ENCODE results near the gene TEK. TPM values are rescaled to one million over a fixed set of nuclear protein-coding genes. Genes with fewer than 3 reads are reported as not detected.
"Not testable (repeated sequence)": the region's sequence is repeated elsewhere in the genome, so short reads cannot be mapped to it uniquely, and the experiment has no call there.

The TEK gene
- total RNA-seq, 1 experiment from 2014 or later: not detected

- no peak for DNase-seq (ENCODE audit: low read depth, low spot score)
- in situ Hi-C loops (cut with HindIII; ENCODE audit: low pct_unique_long_range_greater_than_20kb, low sequenced_read_pairs): no loop called here
These were observed 85.5 kb downstream of the TEK start for GRCh38 chr9:27194401-27195091.

GRCh38 chr9:27195191-27195590 is 86.2 kb downstream of the TEK start:
- in situ Hi-C loops (cut with HindIII; ENCODE audit: low pct_unique_long_range_greater_than_20kb, low sequenced_read_pairs): no loop called here

GRCh38 chr9:27196383-27196782 is 87.4 kb downstream of the TEK start:
- DNase-seq (ENCODE audit: low read depth, low spot score): no peak
- in situ Hi-C loops (cut with HindIII; ENCODE audit: low pct_unique_long_range_greater_than_20kb, low sequenced_read_pairs): no loop called here

More at GRCh38 chr9:27195191-27195590, 86.2 kb downstream of the TEK start:
- DNase-seq (ENCODE audit: low read depth, low spot score): no peak

- no peak for DNase-seq (ENCODE audit: low read depth, low spot score)
These were observed 89.2 kb downstream of the TEK start for GRCh38 chr9:27198190-27198589.

GRCh38 chr9:27202056-27202455 is 93.0 kb downstream of the TEK start:
- DNase-seq (ENCODE audit: low read depth, low spot score): no peak
- in situ Hi-C loops (cut with HindIII; ENCODE audit: low pct_unique_long_range_greater_than_20kb, low sequenced_read_pairs): no loop called here

More at GRCh38 chr9:27198190-27198589, 89.2 kb downstream of the TEK start:
- in situ Hi-C loops (cut with HindIII; ENCODE audit: low pct_unique_long_range_greater_than_20kb, low sequenced_read_pairs): no loop called here

GRCh38 chr9:27203783-27204182 is 94.8 kb downstream of the TEK start:
- no peak for DNase-seq (ENCODE audit: low read depth, low spot score)
- in situ Hi-C loops (cut with HindIII; ENCODE audit: low pct_unique_long_range_greater_than_20kb, low sequenced_read_pairs): no loop called here

GRCh38 chr9:27204578-27204977 is 95.6 kb downstream of the TEK start:
- no peak for DNase-seq (ENCODE audit: low read depth, low spot score)
- in situ Hi-C loops (cut with HindIII; ENCODE audit: low pct_unique_long_range_greater_than_20kb, low sequenced_read_pairs): no loop called here

GRCh38 chr9:27205198-27205597 is 96.2 kb downstream of the TEK start:
- DNase-seq (ENCODE audit: low read depth, low spot score): no peak
- in situ Hi-C loops (cut with HindIII; ENCODE audit: low pct_unique_long_range_greater_than_20kb, low sequenced_read_pairs): no loop called here

GRCh38 chr9:27206041-27206440 is 97.0 kb downstream of the TEK start:
- no peak for DNase-seq (ENCODE audit: low read depth, low spot score)
- in situ Hi-C loops (cut with HindIII; ENCODE audit: low pct_unique_long_range_greater_than_20kb, low sequenced_read_pairs): no loop called here

- no peak for DNase-seq (ENCODE audit: low read depth, low spot score)
These were observed 100.0 kb downstream of the TEK start for GRCh38 chr9:27209034-27209433.

GRCh38 chr9:27210588-27210987 is 101.6 kb downstream of the TEK start:
- no peak for DNase-seq (ENCODE audit: low read depth, low spot score)
- in situ Hi-C loops (cut with HindIII; ENCODE audit: low pct_unique_long_range_greater_than_20kb, low sequenced_read_pairs): no loop called here

More at GRCh38 chr9:27209034-27209433, 100.0 kb downstream of the TEK start:
- in situ Hi-C loops (cut with HindIII; ENCODE audit: low pct_unique_long_range_greater_than_20kb, low sequenced_read_pairs): no loop called here

GRCh38 chr9:27212191-27212590 is 103.2 kb downstream of the TEK start:
- no peak for DNase-seq (ENCODE audit: low read depth, low spot score)
- in situ Hi-C loops (cut with HindIII; ENCODE audit: low pct_unique_long_range_greater_than_20kb, low sequenced_read_pairs): no loop called here

GRCh38 chr9:27212621-27213020 is 103.6 kb downstream of the TEK start:
- DNase-seq (ENCODE audit: low read depth, low spot score): no peak
- in situ Hi-C loops (cut with HindIII; ENCODE audit: low pct_unique_long_range_greater_than_20kb, low sequenced_read_pairs): no loop called here

GRCh38 chr9:27227192-27227591 is 118.2 kb downstream of the TEK start:
- DNase-seq (ENCODE audit: low read depth, low spot score): no peak
- in situ Hi-C loops (cut with HindIII; ENCODE audit: low pct_unique_long_range_greater_than_20kb, low sequenced_read_pairs): no loop called here

GRCh38 chr9:27239648-27240047 is 130.6 kb downstream of the TEK start:
- in situ Hi-C loops (cut with HindIII; ENCODE audit: low pct_unique_long_range_greater_than_20kb, low sequenced_read_pairs); DNase-seq (ENCODE audit: low read depth, low spot score): not testable (repeated sequence)

- DNase-seq (ENCODE audit: low read depth, low spot score): no peak
- in situ Hi-C loops (cut with HindIII; ENCODE audit: low pct_unique_long_range_greater_than_20kb, low sequenced_read_pairs): no loop called here
These were observed 138.7 kb downstream of the TEK start for GRCh38 chr9:27247756-27248155.

- in situ Hi-C loops (cut with HindIII; ENCODE audit: low pct_unique_long_range_greater_than_20kb, low sequenced_read_pairs): no loop called here
- no peak for DNase-seq (ENCODE audit: low read depth, low spot score)
These were observed 139.7 kb downstream of the TEK start for GRCh38 chr9:27248702-27249101.

GRCh38 chr9:27258662-27259061 is 149.6 kb downstream of the TEK start:
- no peak for DNase-seq (ENCODE audit: low read depth, low spot score)
- in situ Hi-C loops (cut with HindIII; ENCODE audit: low pct_unique_long_range_greater_than_20kb, low sequenced_read_pairs): no loop called here

- DNase-seq (ENCODE audit: low read depth, low spot score): no peak
- in situ Hi-C loops (cut with HindIII; ENCODE audit: low pct_unique_long_range_greater_than_20kb, low sequenced_read_pairs): no loop called here
These were observed 151.9 kb downstream of the TEK start for GRCh38 chr9:27260789-27261516.
